Central memory CD4-positive, alpha-beta T cell (primary cell): ENCODE measurements around the gene NUDT17.

ENCODE experiments used
- DNase-seq: peaks from one replicate; pipeline ENCODE4 v3.0.0; 2022

NUDT17 gene

GRCh38 chr1:145891587-145892485 lies 46.4 kb downstream of the NUDT17 start:
- peak; percentile 20 for DNase-seq

GRCh38 chr1:145892486-145893087 lies 47.2 kb downstream of the NUDT17 start:
- DNase-seq = no peak

- no peak for DNase-seq
These were observed 48.1 kb downstream of the NUDT17 start for GRCh38 chr1:145893306-145894055.

GRCh38 chr1:145895471-145895870 lies 50.0 kb downstream of the NUDT17 start:
- no peak for DNase-seq

- no peak for DNase-seq
These were observed 52.5 kb downstream of the NUDT17 start for GRCh38 chr1:145897969-145898368.
